SKM-1 treated with dmso at 0.1 percent for 144 hours (cell line): ENCODE data around the gene FA2H.
"Not testable (repeated sequence)": the region's sequence is repeated elsewhere in the genome, so short reads cannot be mapped to it uniquely, and the experiment has no call there.

Experiments used
- DNase-seq: peaks from one replicate; lab custom pipeline; 2025; ENCODE audit not compliant: unreplicated experiment; lab: John Stamatoyannopoulos, UW

Gene FA2H

GRCh38 chr16:74695450-74696422 is 78.9 kb downstream of the FA2H start:
- peak; percentile 86 for DNase-seq

- no peak for DNase-seq
These were observed 83.3 kb downstream of the FA2H start for GRCh38 chr16:74691093-74691855.

GRCh38 chr16:74682556-74682955 is 92.1 kb downstream of the FA2H start:
- DNase-seq, result no peak

- no peak for DNase-seq
These were observed 93.9 kb downstream of the FA2H start for GRCh38 chr16:74680681-74681080.

- DNase-seq, result no peak
These were observed 94.6 kb downstream of the FA2H start for GRCh38 chr16:74679983-74680382.

- no peak for DNase-seq
These were observed 96.8 kb downstream of the FA2H start for GRCh38 chr16:74677868-74678267.

GRCh38 chr16:74673876-74674275 is 100.7 kb downstream of the FA2H start:
- DNase-seq, result no peak

- DNase-seq, result not testable (repeated sequence)
These were observed 105.7 kb downstream of the FA2H start for GRCh38 chr16:74668877-74669276.

GRCh38 chr16:74667255-74667700 is 107.3 kb downstream of the FA2H start:
- no peak for DNase-seq

- peak; percentile 98 for DNase-seq
These were observed 108.0 kb downstream of the FA2H start, which contains the start of gene RFWD3 for GRCh38 chr16:74666425-74667254. RFWD3 (minus strand) TSS chr16:74666877; CDS start chr16:74661449, 5,428 bp downstream.

- DNase-seq, result no peak
These were observed 108.6 kb downstream of the FA2H start for GRCh38 chr16:74666010-74666421.
